Astrocyte (in vitro differentiated cells and primary cell): ENCODE data around the gene XXYLT1. TPM values are rescaled to one million over a fixed set of nuclear protein-coding genes. Genes with fewer than 3 reads are reported as not detected.

Experiments used
- DNase-seq: peaks from one replicate; pipeline ENCODE4 v3.0.0-alpha.2; 2010; ENCODE audit warnings: low read depth
- FAIRE-seq: peaks from 2 replicates; lab custom pipeline; 2011; peaks lifted over from hg19 to GRCh38; lab: Jason Lieb, UNC
- H2AFZ ChIP-seq: 2 replicates; pipeline ENCODE4 v1.6.0; 2012; ENCODE audit warnings: low read depth, low read length, inconsistent platforms
- H3K27ac ChIP-seq: 2 replicates; pipeline ENCODE4 v1.5.1; 2011; ENCODE audit warnings: low read depth, low read length, inconsistent platforms
- H3K27me3 ChIP-seq: 2 replicates; pipeline ENCODE4 v1.6.0; 2011; ENCODE audit warnings: low read length, inconsistent platforms; ENCODE audit not compliant: insufficient read depth
- H3K36me3 ChIP-seq: 2 replicates; pipeline ENCODE4 v1.5.1; 2011; ENCODE audit warnings: low read length, inconsistent platforms; ENCODE audit not compliant: insufficient read depth
- H3K4me1 ChIP-seq: 2 replicates; pipeline ENCODE4 v1.5.1; 2011; ENCODE audit warnings: low read length, inconsistent platforms; ENCODE audit not compliant: insufficient read depth
- H3K4me2 ChIP-seq: 2 replicates; pipeline ENCODE4 v1.6.0; 2012; ENCODE audit warnings: low read length, inconsistent platforms
- H3K4me3 ChIP-seq: 2 replicates; pipeline ENCODE4 v1.5.1; 2011; ENCODE audit warnings: low read depth, mild to moderate bottlenecking, low read length, inconsistent platforms; ENCODE audit not compliant: insufficient read depth
- H3K79me2 ChIP-seq: 2 replicates; pipeline ENCODE4 v1.6.0; 2012; ENCODE audit warnings: mild to moderate bottlenecking, low read length, inconsistent platforms; ENCODE audit not compliant: insufficient read depth
- H3K9ac ChIP-seq: 2 replicates; pipeline ENCODE4 v1.6.0; 2012; ENCODE audit warnings: mild to moderate bottlenecking, low read length, inconsistent platforms
- H3K9me3 ChIP-seq: 2 replicates; pipeline ENCODE4 v1.5.1; 2012; ENCODE audit warnings: low read depth, mild to moderate bottlenecking, low read length, inconsistent platforms; ENCODE audit not compliant: insufficient read depth
- H4K20me1 ChIP-seq: 2 replicates; pipeline ENCODE4 v1.6.0; 2012; ENCODE audit warnings: low read length, inconsistent platforms; ENCODE audit not compliant: insufficient read depth
- H3K27ac Mint-ChIP-seq: one replicate; pipeline ENCODE4 v1.8.0; 2021; ENCODE audit warnings: mild to moderate bottlenecking, mixed read lengths; ENCODE audit not compliant: unreplicated experiment
- H3K27me3 Mint-ChIP-seq: one replicate; pipeline ENCODE4 v1.8.0; 2021; ENCODE audit warnings: low read depth, mixed read lengths; ENCODE audit not compliant: unreplicated experiment
- H3K36me3 Mint-ChIP-seq: one replicate; pipeline ENCODE4 v1.8.0; 2021; ENCODE audit warnings: low read depth, mixed read lengths; ENCODE audit not compliant: unreplicated experiment
- H3K4me1 Mint-ChIP-seq: one replicate; pipeline ENCODE4 v1.8.0; 2021; ENCODE audit warnings: low read depth, mixed read lengths; ENCODE audit not compliant: unreplicated experiment
- H3K4me3 Mint-ChIP-seq: one replicate; pipeline ENCODE4 v1.8.0; 2021; ENCODE audit warnings: mild to moderate bottlenecking, moderate library complexity, mixed read lengths; ENCODE audit not compliant: unreplicated experiment
- H3K9me3 Mint-ChIP-seq: one replicate; pipeline ENCODE4 v1.8.0; 2021; ENCODE audit warnings: mild to moderate bottlenecking, mixed read lengths; ENCODE audit not compliant: unreplicated experiment
- EZH2 ChIP-seq: IDR thresholded peaks from 2 replicates; pipeline ENCODE4 v1.6.1; 2012; ENCODE audit warnings: mild to moderate bottlenecking, low read length, inconsistent platforms; ENCODE audit not compliant: insufficient read depth
- total RNA-seq: library from RNA; stranded (reverse); gene quantifications from 2 replicates; pipeline ENCODE4 v1.2.1, GENCODE V29; 2021
- TF ChIP-seq, protein P1 (sequence below): IDR thresholded peaks from 2 replicates; pipeline ENCODE4 v1.5.1; 2011; ENCODE audit warnings: low read depth, mild to moderate bottlenecking, inconsistent platforms, low read length, moderate library complexity; ENCODE audit not compliant: insufficient read depth

The XXYLT1 gene
- total RNA-seq, 1 donor from 2014 or later: 26.2 TPM

DNA sequence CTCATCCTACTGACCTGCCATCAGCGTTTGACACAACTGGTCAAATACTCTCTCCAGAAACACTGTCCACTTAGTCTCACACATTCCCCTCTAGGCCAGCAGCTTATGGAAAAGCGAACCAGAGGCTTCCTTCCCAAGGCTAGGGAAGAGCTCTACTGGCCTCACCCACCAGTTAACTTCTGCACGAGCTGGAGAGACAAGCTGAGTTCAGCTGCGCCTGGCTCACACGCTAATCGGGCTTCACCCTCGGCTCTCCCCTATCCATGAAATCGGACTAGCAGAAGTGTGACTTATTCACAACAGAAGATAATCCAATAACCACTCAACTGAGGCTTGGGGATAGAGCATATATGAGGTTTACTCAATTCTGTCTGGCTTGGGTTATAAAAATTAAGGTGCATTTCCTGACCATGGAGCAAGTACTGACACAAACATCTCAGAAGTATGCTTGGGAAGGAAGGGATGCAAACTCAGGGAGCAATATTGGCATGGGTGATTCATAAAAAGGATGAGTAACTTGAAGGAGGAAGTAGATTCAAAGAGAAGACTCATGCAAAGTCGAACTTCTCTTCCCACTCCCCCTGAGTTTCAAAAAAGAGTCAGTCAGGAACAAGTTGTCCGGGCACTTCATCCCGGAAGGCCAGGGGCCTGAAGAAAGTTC is 73.1 kb downstream of the XXYLT1 start:
- no peak overlapping the region for H2AFZ ChIP-seq
- H3K79me2 ChIP-seq: peaks cover 21% of the 10 kb centered on the region
- Mint-ChIP-seq H3K9me3 (no peaks in the 10 kb centered on the region), H3K27me3 (no peaks in the 10 kb centered on the region), H3K4me3 (no peak overlapping the region), H3K4me1 (peaks cover 39% of the 10 kb centered on the region), H3K36me3 (peaks cover 2% of the 10 kb centered on the region), H3K27ac (peak overlapping the region; percentile 35)
- peak overlapping the region; percentile 61 for H3K4me2 ChIP-seq
- DNase-seq (peak; percentile 83), FAIRE-seq (peak; percentile 32)
- peaks cover 41% of the 10 kb centered on the region for H3K4me1 ChIP-seq
- H3K9ac ChIP-seq: peak overlapping the region; percentile 32
- no peaks in the 10 kb centered on the region for H3K9me3 ChIP-seq
- TF ChIP-seq, protein P1, sequence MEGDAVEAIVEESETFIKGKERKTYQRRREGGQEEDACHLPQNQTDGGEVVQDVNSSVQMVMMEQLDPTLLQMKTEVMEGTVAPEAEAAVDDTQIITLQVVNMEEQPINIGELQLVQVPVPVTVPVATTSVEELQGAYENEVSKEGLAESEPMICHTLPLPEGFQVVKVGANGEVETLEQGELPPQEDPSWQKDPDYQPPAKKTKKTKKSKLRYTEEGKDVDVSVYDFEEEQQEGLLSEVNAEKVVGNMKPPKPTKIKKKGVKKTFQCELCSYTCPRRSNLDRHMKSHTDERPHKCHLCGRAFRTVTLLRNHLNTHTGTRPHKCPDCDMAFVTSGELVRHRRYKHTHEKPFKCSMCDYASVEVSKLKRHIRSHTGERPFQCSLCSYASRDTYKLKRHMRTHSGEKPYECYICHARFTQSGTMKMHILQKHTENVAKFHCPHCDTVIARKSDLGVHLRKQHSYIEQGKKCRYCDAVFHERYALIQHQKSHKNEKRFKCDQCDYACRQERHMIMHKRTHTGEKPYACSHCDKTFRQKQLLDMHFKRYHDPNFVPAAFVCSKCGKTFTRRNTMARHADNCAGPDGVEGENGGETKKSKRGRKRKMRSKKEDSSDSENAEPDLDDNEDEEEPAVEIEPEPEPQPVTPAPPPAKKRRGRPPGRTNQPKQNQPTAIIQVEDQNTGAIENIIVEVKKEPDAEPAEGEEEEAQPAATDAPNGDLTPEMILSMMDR: no peak
- TF ChIP-seq EZH2: no peak
- no peaks in the 10 kb centered on the region for H4K20me1 ChIP-seq
- H3K27ac ChIP-seq: peak overlapping the region; percentile 67
- H3K27me3 ChIP-seq: no peaks in the 10 kb centered on the region
- no peaks in the 10 kb centered on the region for H3K36me3 ChIP-seq
- no peak overlapping the region for H3K4me3 ChIP-seq

DNA sequence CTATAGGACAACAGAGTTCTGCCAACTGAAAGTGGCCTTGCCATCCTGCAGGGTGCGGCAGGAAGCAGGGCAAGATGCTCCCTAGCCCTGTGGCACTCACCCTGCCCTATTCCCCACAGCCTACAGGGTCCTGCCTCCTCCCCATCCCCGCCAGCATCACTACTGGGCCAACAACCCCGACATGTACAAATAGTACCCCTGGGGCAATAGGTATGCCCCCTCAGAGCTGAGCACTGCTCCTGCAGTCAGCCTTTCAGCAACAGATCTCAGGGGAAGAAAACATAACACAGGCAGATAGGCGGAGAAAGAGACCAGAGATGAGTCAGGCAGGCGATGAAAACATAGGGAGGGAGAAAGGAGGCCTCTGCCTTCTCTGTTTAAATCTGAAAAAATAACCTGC is 74.7 kb downstream of the XXYLT1 start:
- H3K36me3 ChIP-seq: no peaks in the 10 kb centered on the region
- H3K4me1 ChIP-seq: peaks cover 36% of the 10 kb centered on the region
- H3K79me2 ChIP-seq: peaks cover 19% of the 10 kb centered on the region
- peak overlapping the region; percentile 43 for H3K9ac ChIP-seq
- no peak for FAIRE-seq
- H3K36me3 Mint-ChIP-seq: peaks cover 2% of the 10 kb centered on the region
- H2AFZ ChIP-seq: no peak overlapping the region
- DNase-seq: no peak
- peak overlapping the region; percentile 38 for H3K27ac ChIP-seq
- H3K4me2 ChIP-seq: peak overlapping the region; percentile 69
- H3K4me3 ChIP-seq: no peak overlapping the region
- H3K9me3 ChIP-seq: no peaks in the 10 kb centered on the region
- H4K20me1 ChIP-seq: no peaks in the 10 kb centered on the region
- H3K27me3 Mint-ChIP-seq: no peaks in the 10 kb centered on the region
- H3K27me3 ChIP-seq: no peaks in the 10 kb centered on the region
- peak overlapping the region; percentile 43 for H3K27ac Mint-ChIP-seq
- TF ChIP-seq, protein P1: no peak
- TF ChIP-seq EZH2: no peak
- H3K4me3 Mint-ChIP-seq: peak overlapping the region; percentile 20
- H3K9me3 Mint-ChIP-seq: peaks cover 6% of the 10 kb centered on the region
- peaks cover 39% of the 10 kb centered on the region for H3K4me1 Mint-ChIP-seq
